Heart left ventricle (tissue), 16 donors: Measurements from ENCODE around the gene SLC6A9. TPM values are rescaled to one million over a fixed set of nuclear protein-coding genes. Genes with fewer than 3 reads are reported as not detected.
A peak's percentile ranks its signal among the peaks of the same experiment; 100 is the strongest.

Source experiments
- ATAC-seq, 4 donors: fragments of 200-7000 bp; cut with Tn5 transposase; one replicate each; pipeline ENCODE4 v1.9.1; 2020 to 2022; ENCODE audit warnings: moderate library complexity in 4 of 4, mild to moderate bottlenecking in 3 of 4, moderate number of reproducible peaks in 1 of 4
- DNase-seq, 5 donors: peaks; one replicate each; pipeline ENCODE4 v3.0.0-alpha.2; 2020
- H3K27ac ChIP-seq, 12 donors: fragments of 200-600 bp; sonication (generic) in 4 of 12; one replicate each; pipeline versions ENCODE4 v1.5.0 to v1.8.0; 2016 to 2022; ENCODE audit warnings: mild to moderate bottlenecking in 2 of 12
- H3K27me3 ChIP-seq, 9 donors: fragments of 200-600 bp; sonication (generic) in 2 of 9; one replicate each; pipeline versions ENCODE4 v1.5.1 to v1.8.0; 2016 to 2022; ENCODE audit warnings: mild to moderate bottlenecking in 3 of 9
- H3K36me3 ChIP-seq, 9 donors: fragments of 200-600 bp; sonication (generic) in 2 of 9; one replicate each; pipeline versions ENCODE4 v1.5.0 to v1.8.0; 2018 to 2022; ENCODE audit warnings: mild to moderate bottlenecking in 2 of 9
- H3K4me1 ChIP-seq, 12 donors: fragments of 200-600 bp; sonication (generic) in 4 of 12; one replicate each; pipeline versions ENCODE4 v1.5.0 to v1.8.0; 2016 to 2022; ENCODE audit warnings: mild to moderate bottlenecking in 3 of 12
- H3K4me3 ChIP-seq, 12 donors: fragments of 200-600 bp; sonication (generic) in 4 of 12; one replicate each; pipeline versions ENCODE4 v1.5.0 to v1.8.0; 2017 to 2022; ENCODE audit warnings: mild to moderate bottlenecking in 9 of 12, moderate library complexity in 4 of 12
- H3K9me3 ChIP-seq, 12 donors: fragments of 200-600 bp; sonication (generic) in 4 of 12; one replicate each; pipeline versions ENCODE4 v1.5.0 to v1.8.0; 2016 to 2022; ENCODE audit warnings: mild to moderate bottlenecking in 1 of 12
- CTCF ChIP-seq, 12 donors: fragments of 200-600 bp; sonication (generic) in 4 of 12; IDR thresholded peaks; one replicate each; pipeline versions ENCODE4 v1.5.0 to v1.8.0; 2018 to 2022; ENCODE audit warnings: antibody characterized with exemption in 12 of 12, mild to moderate bottlenecking in 5 of 12
- POLR2A ChIP-seq, 2 donors: fragments of 450-650 bp; IDR thresholded peaks; one replicate each; pipeline ENCODE4 v1.6.1; 2017; ENCODE audit warnings: antibody characterized with exemption in 2 of 2, mild to moderate bottlenecking in 2 of 2, moderate library complexity in 2 of 2
- WGBS, 4 donors: extraction: QIAGEN DNeasy Blood & Tissue Kit in 2 of 4; methylation state at CpG; one replicate each; pipeline versions ENCODE4 v1.1.5 to v1.1.7; 2013 to 2018; 5-methylcytosine and 5-hydroxymethylcytosine counted together
- intact Hi-C, 10 donors: fragments of 100-400 bp; cut with DNase I; formaldehyde crosslinking; loops; one replicate each; pipeline versions ENCODE4 v1.11.1 to v1.14.2; 2022
- polyA plus RNA-seq, 2 donors: library from polyadenylated mRNA; stranded (reverse); fragments of 200-250 nt; gene quantifications; one replicate each; pipeline ENCODE4 v1.2.3, GENCODE V29; 2013
- total RNA-seq, 9 donors: library from RNA; depleted of rRNA in 2 of 9; stranded (reverse); fragments of >200 nt in 2 of 9; fragmentation: NEBNext Ultra II Directional in 3 of 9; extraction: Animal tissue kit (Norgen Biotek cat#: 25700) in 3 of 9; gene quantifications; one replicate each; pipeline versions ENCODE4 v1.1.0 to v1.2.4, GENCODE V29; 2016 to 2023
- donor health status: ischemic (EF 13 %, LVEDD 7.1; RV severe dilation, severe dysfunction).
- donor health status: healthy with polysubstance abuse.
- donor health status: DM: no; HTN: yes; CAD: no.
- donor health status: DM: no; HTN: no; CAD: no.
- donor health status: ischemic (EF 25% LVEDD 6.9; RV normal size, moderate dysfunction).
- donor health status: ischemic (EF 25% LVEDD 5.7; RV mildly dilated, moderate dysfunction).
- donor health status: healthy.
- donor health status: DM: yes; HTN: yes; CAD: no.
- donor health status: ischemic (EF 35%, LVEDD 5.7; RV mildly dilated, moderate dysfunction).
- donor health status: nonischemic (EF 11% LVEDD 7.7; RV severe dilation, severe dysfunction).
- donor health status: DM: yes; HTN: yes; CAD: no.
- donor health status: PGD.
- donor health status: ischemic (EF 29% LVEDD 5.4; RV normal size, mild dysfunction).
- donor health status: nonischemic (EF 23%, LVEDD 6.1; RV moderate dilation, normal function).

SLC6A9 gene
- total and polyA plus RNA-seq, 11 donors = 0.61 to 2.4 (median 1.1) TPM

GRCh38 chr1:43980255-43981134 is 50.8 kb downstream of the SLC6A9 start:
- Histone ChIP-seq H3K4me1 (peaks cover 0 to 46% (median 39%) of the 10 kb centered on the region in 12 donors), H3K36me3 (peaks cover 0 to 31% (median 20%) of the 10 kb centered on the region in 9 donors)
- intact Hi-C loops = no loop called here

GRCh38 chr1:43979528-43980254 is 51.6 kb downstream of the SLC6A9 start:
- WGBS, 4 donors = 0 to 8% (median 3%) methylated on average over 8 to 45 of the region's 45 CpGs
- peaks cover 0 to 29% (median 19%) of the 10 kb centered on the region in 9 donors for H3K36me3 ChIP-seq
- H3K4me3 ChIP-seq = peak overlapping the region; percentile 61 to 97 (median 79)
- intact Hi-C loops = no loop called here
- no peaks in the 10 kb centered on the region for H3K9me3 ChIP-seq
- H3K4me1 ChIP-seq = peaks cover 0 to 49% (median 40%) of the 10 kb centered on the region in 12 donors
- no peak for TF ChIP-seq CTCF (IDR thresholded peaks at IDR 0.05)
- TF ChIP-seq POLR2A (IDR thresholded peaks at IDR 0.05) = no peak
- peak overlapping the region in 11 of 12 donors; percentile 34 to 76 (median 60) for H3K27ac ChIP-seq
- peak; percentile 57 to 80 (median 69) for DNase-seq
- peak in 3 of 4 donors; percentile 23 to 60 (median 42) for ATAC-seq
- H3K27me3 ChIP-seq = no peaks in the 10 kb centered on the region

More at GRCh38 chr1:43980255-43981134, 50.8 kb downstream of the SLC6A9 start:
- no peaks in the 10 kb centered on the region for H3K27me3 ChIP-seq
- WGBS, 4 donors = 71 to 91% (median 75%) methylated on average over 9 to 13 of the region's 13 CpGs
- H3K4me3 ChIP-seq = peak overlapping the region in 10 of 12 donors; percentile 67 to 97 (median 82)
- H3K27ac ChIP-seq = peak overlapping the region in 6 of 12 donors; percentile 46 to 76 (median 68)
- H3K9me3 ChIP-seq = no peaks in the 10 kb centered on the region
- no peak for TF ChIP-seq POLR2A (IDR thresholded peaks at IDR 0.05)
- no peak for TF ChIP-seq CTCF (IDR thresholded peaks at IDR 0.05)
- no peak for ATAC-seq
- no peak for DNase-seq

DNA sequence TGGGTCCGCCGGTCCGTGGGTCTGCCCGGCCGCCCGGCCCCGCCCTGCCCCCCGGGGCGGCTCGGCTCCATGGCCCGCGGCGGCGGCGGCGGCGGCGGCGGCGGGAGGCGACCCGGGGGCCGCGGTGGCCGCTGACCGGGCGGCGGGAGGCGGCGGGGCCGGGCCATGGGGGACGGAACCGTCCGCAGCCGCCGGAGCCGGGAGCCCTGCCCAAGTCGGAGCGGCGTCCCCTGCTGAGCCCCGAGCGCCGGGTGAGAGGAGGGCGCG is 52.1 kb downstream of the SLC6A9 start:
- no peak for ATAC-seq
- WGBS, 4 donors = 0% methylated on average over 45 of the region's 45 CpGs; no CpG with 5 or more reads in 2 of the 4 donors
- intact Hi-C loops = no loop called here
- Histone ChIP-seq H3K4me3 (peak overlapping the region; percentile 61 to 97 (median 79)), H3K27ac (peak overlapping the region in 11 of 12 donors; percentile 34 to 76 (median 60)), H3K4me1 (peaks cover 0 to 52% (median 41%) of the 10 kb centered on the region in 12 donors), H3K36me3 (peaks cover 0 to 29% (median 19%) of the 10 kb centered on the region in 9 donors), H3K9me3 (no peaks in the 10 kb centered on the region), H3K27me3 (no peaks in the 10 kb centered on the region)
- no peak for DNase-seq
- no peak for TF ChIP-seq POLR2A (IDR thresholded peaks at IDR 0.05)
- no peak for TF ChIP-seq CTCF (IDR thresholded peaks at IDR 0.05)
